Glutamatergic neuron (in vitro differentiated cells): ENCODE data around the gene MVP. TPM values are rescaled to one million over a fixed set of nuclear protein-coding genes. Genes with fewer than 3 reads are reported as not detected.
"Not testable (repeated sequence)": the region's sequence is repeated elsewhere in the genome, so short reads cannot be mapped to it uniquely, and the experiment has no call there.

Source experiments
- DNase-seq: peaks from one replicate; pipeline ENCODE4 v3.0.0; 2022
- H3K27ac Mint-ChIP-seq: one replicate; pipeline ENCODE4 v1.8.0; 2020; ENCODE audit warnings: mild to moderate bottlenecking, mixed read lengths, inconsistent platforms; ENCODE audit not compliant: unreplicated experiment
- H3K27me3 Mint-ChIP-seq: one replicate; pipeline ENCODE4 v1.8.0; 2020; ENCODE audit warnings: mild to moderate bottlenecking, moderate library complexity, mixed read lengths, inconsistent platforms; ENCODE audit not compliant: unreplicated experiment
- H3K36me3 Mint-ChIP-seq: one replicate; pipeline ENCODE4 v1.8.0; 2020; ENCODE audit warnings: mild to moderate bottlenecking, mixed read lengths, inconsistent platforms; ENCODE audit not compliant: unreplicated experiment
- H3K4me1 Mint-ChIP-seq: one replicate; pipeline ENCODE4 v1.8.0; 2020; ENCODE audit warnings: mild to moderate bottlenecking, low read depth, mixed read lengths, inconsistent platforms; ENCODE audit not compliant: unreplicated experiment
- H3K4me3 Mint-ChIP-seq: one replicate; pipeline ENCODE4 v1.8.0; 2020; ENCODE audit warnings: mild to moderate bottlenecking, mixed read lengths, inconsistent platforms; ENCODE audit not compliant: unreplicated experiment
- H3K9me3 Mint-ChIP-seq: one replicate; pipeline ENCODE4 v1.8.0; 2020; ENCODE audit warnings: mild to moderate bottlenecking, moderate library complexity, mixed read lengths, inconsistent platforms; ENCODE audit not compliant: unreplicated experiment
- total RNA-seq: library from RNA; stranded (reverse); fragmentation: NEBNext Ultra II Directional; extraction: Animal tissue kit (Norgen Biotek cat#: 25700); gene quantifications from one replicate; pipeline ENCODE4 v1.2.1, GENCODE V29; 2021; ENCODE audit not compliant: unreplicated experiment
- TF ChIP-seq, protein P1 (sequence below): fragments of 200-600 bp; sonication (generic); IDR thresholded peaks from one replicate; pipeline ENCODE4 v1.5.0; 2021; ENCODE audit not compliant: partially characterized antibody, unreplicated experiment

MVP gene
- total RNA-seq, 1 donor from 2014 or later = 82.7 TPM

- peak; percentile 76 for DNase-seq
- Mint-ChIP-seq H3K36me3 (peaks cover 15% of the 10 kb centered on the region), H3K27me3 (peaks cover 4% of the 10 kb centered on the region), H3K27ac (no peak overlapping the region), H3K4me3 (peak overlapping the region; percentile 23), H3K4me1 (no peaks in the 10 kb centered on the region), H3K9me3 (peaks cover 7% of the 10 kb centered on the region)
- TF ChIP-seq, protein P1, sequence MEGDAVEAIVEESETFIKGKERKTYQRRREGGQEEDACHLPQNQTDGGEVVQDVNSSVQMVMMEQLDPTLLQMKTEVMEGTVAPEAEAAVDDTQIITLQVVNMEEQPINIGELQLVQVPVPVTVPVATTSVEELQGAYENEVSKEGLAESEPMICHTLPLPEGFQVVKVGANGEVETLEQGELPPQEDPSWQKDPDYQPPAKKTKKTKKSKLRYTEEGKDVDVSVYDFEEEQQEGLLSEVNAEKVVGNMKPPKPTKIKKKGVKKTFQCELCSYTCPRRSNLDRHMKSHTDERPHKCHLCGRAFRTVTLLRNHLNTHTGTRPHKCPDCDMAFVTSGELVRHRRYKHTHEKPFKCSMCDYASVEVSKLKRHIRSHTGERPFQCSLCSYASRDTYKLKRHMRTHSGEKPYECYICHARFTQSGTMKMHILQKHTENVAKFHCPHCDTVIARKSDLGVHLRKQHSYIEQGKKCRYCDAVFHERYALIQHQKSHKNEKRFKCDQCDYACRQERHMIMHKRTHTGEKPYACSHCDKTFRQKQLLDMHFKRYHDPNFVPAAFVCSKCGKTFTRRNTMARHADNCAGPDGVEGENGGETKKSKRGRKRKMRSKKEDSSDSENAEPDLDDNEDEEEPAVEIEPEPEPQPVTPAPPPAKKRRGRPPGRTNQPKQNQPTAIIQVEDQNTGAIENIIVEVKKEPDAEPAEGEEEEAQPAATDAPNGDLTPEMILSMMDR = no peak
Observed at GRCh38 chr16:29877266-29877961, 57.2 kb downstream of the MVP start.

GRCh38 chr16:29878172-29878571 is 57.9 kb downstream of the MVP start:
- Mint-ChIP-seq H3K27me3 (peaks cover 4% of the 10 kb centered on the region), H3K9me3 (peaks cover 7% of the 10 kb centered on the region), H3K4me3 (no peak overlapping the region), H3K4me1 (no peaks in the 10 kb centered on the region), H3K27ac (no peak overlapping the region), H3K36me3 (peaks cover 20% of the 10 kb centered on the region)
- TF ChIP-seq, protein P1 = no peak
- DNase-seq = no peak

DNA sequence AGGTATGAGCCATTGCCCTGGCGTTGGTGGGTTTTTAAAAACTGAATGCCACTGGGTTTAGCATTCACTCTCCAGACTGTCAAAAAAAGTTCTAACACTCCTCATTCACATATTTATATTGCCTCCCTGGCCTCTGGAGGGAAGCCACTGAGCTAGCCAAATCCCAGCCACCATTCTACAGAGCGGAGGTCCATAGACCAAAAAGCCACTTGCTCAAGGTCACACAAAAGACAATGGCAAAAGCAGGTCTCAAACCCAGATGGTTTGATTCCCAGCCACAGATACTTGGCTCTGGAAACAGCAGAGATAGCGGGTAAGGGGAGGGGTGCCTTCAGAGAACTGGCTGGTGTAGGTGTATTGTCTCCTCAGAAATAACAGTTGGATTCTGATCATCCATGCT is 60.8 kb downstream of the MVP start:
- no peak overlapping the region for H3K27ac Mint-ChIP-seq

GRCh38 chr16:29883987-29884386 is 63.7 kb downstream of the MVP start:
- Mint-ChIP-seq H3K27ac (no peak overlapping the region), H3K9me3 (peaks cover 6% of the 10 kb centered on the region), H3K4me3 (no peak overlapping the region), H3K27me3 (peaks cover 2% of the 10 kb centered on the region), H3K36me3 (peaks cover 18% of the 10 kb centered on the region), H3K4me1 (no peaks in the 10 kb centered on the region)
- no peak for DNase-seq
- TF ChIP-seq, protein P1 = no peak

More for the DNA sequence above, 60.8 kb downstream of the MVP start:
- Mint-ChIP-seq H3K4me3 (no peak overlapping the region), H3K36me3 (peaks cover 24% of the 10 kb centered on the region), H3K4me1 (no peaks in the 10 kb centered on the region), H3K27me3 (peaks cover 2% of the 10 kb centered on the region), H3K9me3 (peaks cover 8% of the 10 kb centered on the region)
- no peak for DNase-seq
- TF ChIP-seq, protein P1 = no peak

DNA sequence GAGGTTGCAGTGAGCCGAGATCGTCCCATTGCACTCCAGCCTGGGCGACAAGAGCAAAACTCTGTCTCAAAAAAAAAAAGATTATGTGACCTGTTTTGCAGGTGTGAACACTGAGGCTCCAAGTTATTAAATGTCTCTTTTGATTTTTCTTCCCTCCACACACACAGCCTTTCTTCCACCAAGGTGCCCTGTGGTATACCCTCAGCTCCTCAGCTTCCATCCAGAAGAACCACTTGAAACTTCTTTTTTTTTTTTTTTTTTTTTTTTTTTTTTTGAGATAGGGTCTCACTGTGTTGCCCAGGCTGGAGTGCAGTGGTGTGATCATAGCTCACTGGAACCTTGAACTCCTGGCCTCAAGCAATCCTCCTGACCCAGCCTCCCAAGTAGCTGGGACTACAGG is 69.1 kb downstream of the MVP start:
- not testable (repeated sequence) for H3K27me3 Mint-ChIP-seq, H3K4me3 Mint-ChIP-seq, H3K4me1 Mint-ChIP-seq, H3K36me3 Mint-ChIP-seq, H3K9me3 Mint-ChIP-seq, H3K27ac Mint-ChIP-seq, DNase-seq
